Measurements from ENCODE around the gene RXRA. TPM values are rescaled to one million over a fixed set of nuclear protein-coding genes. Genes with fewer than 3 reads are reported as not detected.

The RXRA gene
- total and polyA plus RNA-seq, 9 donors = 12.4 to 82.2 (median 70.6) TPM

DNA sequence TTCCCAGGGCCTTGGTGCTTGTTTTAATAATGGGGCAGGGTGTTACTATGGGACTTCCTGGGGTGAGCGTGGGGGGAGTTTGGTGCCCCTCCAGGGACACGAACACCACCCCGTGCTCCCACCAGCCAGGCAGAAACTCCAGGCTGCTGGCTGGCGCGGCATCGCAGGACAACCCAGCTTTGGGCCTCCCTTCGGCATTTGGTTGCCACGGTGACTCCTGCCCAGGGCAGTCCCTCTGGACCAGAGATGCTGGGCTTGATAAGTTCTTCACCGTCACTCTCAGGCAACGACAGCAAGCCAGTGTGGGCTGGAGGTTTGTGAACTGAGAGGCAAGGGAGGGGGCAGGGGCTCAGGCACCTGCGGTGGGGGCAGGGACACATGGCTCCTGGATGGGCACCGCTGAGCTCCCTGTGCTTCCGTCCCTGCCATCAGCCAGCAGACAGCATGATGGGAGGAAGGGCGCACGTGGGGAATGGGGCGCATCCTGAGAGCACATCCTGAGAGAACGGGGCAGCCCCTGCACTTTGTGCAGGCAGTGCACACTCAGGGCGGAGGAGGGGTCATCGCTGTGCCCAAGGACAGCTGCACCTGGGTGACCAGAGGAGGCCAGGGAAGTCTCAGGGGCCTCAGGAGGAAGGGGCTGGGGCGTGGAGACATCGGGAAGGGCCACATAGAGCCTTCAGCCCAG lies 116.4 kb downstream of the RXRA start:
- intact Hi-C loops (cut with DNase I) = loop anchor here in 3 of 4 donors (1.0 to 2.0 kb wide), 3 partner anchors 271 to 272 kb away; no protein-coding TSS in a partner anchor
- Histone ChIP-seq H3K27me3 (no peaks in the 10 kb centered on the region), H3K27ac (no peak overlapping the region), H3K36me3 (no peaks in the 10 kb centered on the region), H3K4me1 (ENCODE audit: insufficient read depth) (peaks cover 19% of the 10 kb centered on the region), H3K4me3 (no peak overlapping the region), H3K9me3 (no peaks in the 10 kb centered on the region)
- WGBS, 3 donors = 17 to 22% (median 18%) methylated on average over 18 to 21 of the region's 21 CpGs
- no peak for TF ChIP-seq CTCF (IDR thresholded peaks at IDR 0.05)
- TF ChIP-seq POLR2A (IDR thresholded peaks at IDR 0.05) = no peak
- TF ChIP-seq EP300 (IDR thresholded peaks at IDR 0.05) = no peak
- peak in 3 of 5 donors; percentile 40 to 54 (median 46) for DNase-seq

DNA sequence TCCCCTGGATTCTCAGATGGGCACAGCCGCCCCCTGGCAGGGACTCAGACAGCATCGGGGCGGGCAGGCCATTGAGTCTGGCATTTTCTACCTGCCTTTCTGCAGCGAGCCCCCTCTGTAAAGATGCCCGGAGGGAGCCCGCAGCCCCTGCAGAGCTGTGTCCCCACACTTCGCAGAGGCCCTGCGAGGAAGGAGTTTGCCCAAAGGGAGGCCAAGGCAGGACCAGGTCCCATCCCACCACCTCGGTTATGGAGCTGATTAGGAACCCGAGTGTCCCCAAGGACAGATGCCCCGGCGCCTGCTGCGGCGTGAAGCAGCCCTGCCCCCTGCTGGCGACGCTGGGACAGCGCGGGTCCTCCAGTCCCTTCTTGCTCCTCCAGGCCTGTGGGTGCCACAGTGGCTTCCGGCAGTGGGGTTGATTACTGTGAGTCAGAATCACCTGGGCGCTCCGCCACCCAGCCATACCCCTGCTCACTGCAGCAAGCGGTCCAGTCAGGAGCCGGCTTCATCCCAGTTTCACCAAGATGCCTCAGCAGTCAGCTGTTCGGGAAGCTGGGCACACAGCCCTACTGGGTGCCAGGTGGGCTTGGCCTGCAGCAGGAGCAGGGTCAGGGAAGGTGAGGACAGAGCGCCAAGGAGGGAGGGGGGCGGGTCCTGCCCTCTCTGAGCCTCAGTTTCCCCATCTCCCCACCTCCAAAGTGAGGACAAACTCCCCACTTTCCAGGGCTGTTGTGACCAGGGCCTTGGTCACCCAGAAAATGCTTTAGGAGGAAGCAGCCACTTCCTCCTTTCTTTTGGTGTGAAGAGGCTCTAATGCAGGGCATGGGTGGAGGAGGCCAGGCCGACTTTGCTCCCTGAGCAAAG lies 117.2 kb downstream of the RXRA start:
- no peak overlapping the region for H3K4me3 ChIP-seq
- TF ChIP-seq EP300 (IDR thresholded peaks at IDR 0.05) (no peak), CTCF (IDR thresholded peaks at IDR 0.05) (peak; percentile 99), POLR2A (IDR thresholded peaks at IDR 0.05) (no peak)
- H3K4me1 ChIP-seq (ENCODE audit: insufficient read depth) = peaks cover 18% of the 10 kb centered on the region
- H3K36me3 ChIP-seq = no peaks in the 10 kb centered on the region
- intact Hi-C loops (cut with DNase I) = loop anchor here in 3 of 4 donors (1.0 to 2.0 kb wide), 3 partner anchors 272 to 273 kb away; no protein-coding TSS in a partner anchor
- no peaks in the 10 kb centered on the region for H3K9me3 ChIP-seq
- no peak overlapping the region for H3K27ac ChIP-seq
- peak; percentile 78 to 89 (median 86) for DNase-seq
- WGBS, 3 donors = 8 to 12% (median 9%) methylated on average over 27 of the region's 27 CpGs
- H3K27me3 ChIP-seq = no peaks in the 10 kb centered on the region

- no peaks in the 10 kb centered on the region for H3K36me3 ChIP-seq
- H3K4me3 ChIP-seq = no peak overlapping the region
- H3K27ac ChIP-seq = no peak overlapping the region
- TF ChIP-seq CTCF (IDR thresholded peaks at IDR 0.05) (no peak), EP300 (IDR thresholded peaks at IDR 0.05) (no peak), POLR2A (IDR thresholded peaks at IDR 0.05) (no peak)
- H3K9me3 ChIP-seq = no peaks in the 10 kb centered on the region
- H3K4me1 ChIP-seq (ENCODE audit: insufficient read depth) = peaks cover 17% of the 10 kb centered on the region
- no peaks in the 10 kb centered on the region for H3K27me3 ChIP-seq
- intact Hi-C loops (cut with DNase I) = no loop called here
- peak in 1 of 5 donors; percentile 28 for DNase-seq
- 74 to 83% (median 83%) methylated on average over 2 of the region's 2 CpGs for WGBS, 3 donors
Observed at GRCh38 chr9:134444038-134444315, 117.7 kb downstream of the RXRA start.

DNA sequence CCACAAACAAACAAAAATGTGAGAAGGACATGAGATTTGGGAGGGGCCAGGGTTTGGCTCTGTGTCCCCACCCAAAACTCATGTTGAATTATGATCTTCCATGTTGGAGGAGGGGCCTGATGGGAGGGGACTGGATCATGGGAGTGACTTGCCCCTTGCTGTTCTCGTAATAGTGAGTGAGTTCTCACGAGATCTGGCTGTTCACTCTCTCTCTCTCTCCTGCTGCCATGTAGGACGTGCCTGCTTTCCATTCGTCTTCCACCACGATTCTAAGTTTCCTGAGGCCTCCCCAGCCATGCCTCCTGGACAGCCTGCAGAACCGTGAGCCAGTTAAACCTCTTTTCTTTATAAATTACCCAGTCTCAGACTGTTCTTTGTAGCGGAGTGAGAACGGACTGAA lies 118.7 kb downstream of the RXRA start:
- Histone ChIP-seq H3K36me3 (no peaks in the 10 kb centered on the region), H3K4me3 (no peak overlapping the region), H3K27me3 (no peaks in the 10 kb centered on the region), H3K9me3 (no peaks in the 10 kb centered on the region), H3K4me1 (ENCODE audit: insufficient read depth) (peaks cover 17% of the 10 kb centered on the region), H3K27ac (no peak overlapping the region)
- intact Hi-C loops (cut with DNase I) = loop anchor here in 2 of 4 donors (5.0 kb wide), 2 partner anchors 292 to 297 kb away; no protein-coding TSS in a partner anchor
- DNase-seq = no peak
- WGBS, 3 donors = 57 to 69% (median 63%) methylated on average over 8 of the region's 8 CpGs
- TF ChIP-seq POLR2A (IDR thresholded peaks at IDR 0.05) (no peak), EP300 (IDR thresholded peaks at IDR 0.05) (no peak), CTCF (IDR thresholded peaks at IDR 0.05) (no peak)
